Karpas-422 (cell line): Measurements from ENCODE around the gene DMRT2. TPM values are rescaled to one million over a fixed set of nuclear protein-coding genes. Genes with fewer than 3 reads are reported as not detected.

ENCODE experiments used
- DNase-seq: peaks from one replicate; pipeline ENCODE4 v3.0.0-alpha.2; 2015
- H2AFZ ChIP-seq: fragments of 200-600 bp; sonication (generic); 2 replicates; pipeline ENCODE4 v1.6.1; 2014; ENCODE audit warnings: antibody characterized with exemption, low read length, mixed read lengths
- H3K27ac ChIP-seq: fragments of 200-600 bp; sonication (generic); 2 replicates; pipeline ENCODE4 v1.5.1; 2014; ENCODE audit warnings: mild to moderate bottlenecking, low read length, moderate library complexity
- H3K27me3 ChIP-seq: fragments of 200-600 bp; sonication (generic); 2 replicates; pipeline ENCODE4 v1.6.1; 2014; ENCODE audit warnings: low read length, mixed read lengths
- H3K36me3 ChIP-seq: fragments of 200-600 bp; sonication (generic); 2 replicates; pipeline ENCODE4 v1.6.1; 2014; ENCODE audit warnings: low read length, mixed read lengths; ENCODE audit not compliant: insufficient read depth
- H3K4me1 ChIP-seq: fragments of 200-600 bp; sonication (generic); 2 replicates; pipeline ENCODE4 v1.6.1; 2014; ENCODE audit warnings: mild to moderate bottlenecking, low read length, mixed read lengths
- H3K4me2 ChIP-seq: fragments of 200-600 bp; sonication (generic); 2 replicates; pipeline ENCODE4 v1.6.1; 2014; ENCODE audit warnings: low read length, low read depth, mild to moderate bottlenecking; ENCODE audit not compliant: poor library complexity, severe bottlenecking
- H3K4me3 ChIP-seq: fragments of 200-600 bp; sonication (generic); 2 replicates; pipeline ENCODE4 v1.5.1; 2014; ENCODE audit warnings: mild to moderate bottlenecking, antibody characterized with exemption, low read length, mixed read lengths
- H3K79me2 ChIP-seq: fragments of 200-600 bp; sonication (generic); 2 replicates; pipeline ENCODE4 v1.6.1; 2014; ENCODE audit warnings: mild to moderate bottlenecking, low read length, mixed read lengths
- H3K9ac ChIP-seq: fragments of 200-600 bp; sonication (generic); 2 replicates; pipeline ENCODE4 v1.6.0; 2014; ENCODE audit warnings: low read length
- H3K9me2 ChIP-seq: fragments of 200-600 bp; sonication (generic), shearing (Covaris generic); replicated peaks from 2 replicates; pipeline ENCODE4 v1.6.0; 2014; ENCODE audit warnings: mild to moderate bottlenecking, low read length, moderate library complexity; ENCODE audit not compliant: insufficient read depth
- H3K9me3 ChIP-seq: fragments of 300-700, 200-600 bp; sonication (generic); 2 replicates; pipeline ENCODE4 v1.6.1; 2014; ENCODE audit warnings: low read length, mixed read lengths
- H4K20me1 ChIP-seq: fragments of 200-600 bp; sonication (generic); 2 replicates; pipeline ENCODE4 v1.6.1; 2014; ENCODE audit warnings: mild to moderate bottlenecking, antibody characterized with exemption, low read length, low read depth; ENCODE audit not compliant: insufficient read depth
- total RNA-seq: library from RNA; depleted of rRNA; stranded (reverse); fragments of >200 nt; shearing (Covaris generic); gene quantifications from 2 replicates; pipeline ENCODE4 v1.2.3, GENCODE V29; 2014; ENCODE audit warnings: low replicate concordance

DMRT2 gene
- total RNA-seq, 1 experiment from 2014 or later, result not detected

DNA sequence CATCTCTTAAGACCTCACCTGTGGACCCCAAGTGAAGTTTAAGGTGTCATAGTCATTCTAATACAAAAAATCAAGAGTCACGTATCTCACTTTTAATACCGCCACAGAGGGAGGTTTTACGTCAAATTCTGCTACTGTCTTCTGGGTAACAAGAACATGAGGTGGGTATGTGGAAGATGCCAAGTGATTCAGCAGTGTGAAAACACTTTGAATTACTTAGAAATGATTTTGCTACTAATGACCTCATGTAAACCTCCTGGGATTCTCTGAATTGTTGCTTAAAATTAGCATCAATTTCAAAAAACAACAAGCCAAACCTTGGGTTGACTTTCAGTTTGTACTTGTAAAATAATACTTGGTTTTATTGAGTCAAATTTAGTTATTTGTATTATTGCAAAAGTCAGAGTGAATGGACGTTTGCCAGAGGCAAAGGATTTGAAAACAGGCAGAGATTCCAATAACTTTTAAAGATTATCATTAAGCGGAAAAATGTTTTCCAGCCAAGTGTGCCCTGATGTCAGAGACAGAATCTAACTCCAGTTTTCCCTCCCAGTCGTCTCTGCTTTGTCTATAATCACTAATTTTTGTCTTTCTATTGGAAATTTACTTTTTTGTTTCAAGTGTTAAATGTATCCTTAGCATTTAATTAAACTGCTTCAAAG, 8.8 kb downstream of the DMRT2 start:
- Histone ChIP-seq H3K9me2 (no peaks in the 10 kb centered on the region), H2AFZ (no peak overlapping the region), H3K27ac (no peak overlapping the region), H3K4me1 (no peaks in the 10 kb centered on the region), H4K20me1 (no peaks in the 10 kb centered on the region), H3K4me3 (no peak overlapping the region), H3K9ac (no peak overlapping the region), H3K4me2 (no peak overlapping the region), H3K9me3 (no peaks in the 10 kb centered on the region), H3K36me3 (no peaks in the 10 kb centered on the region), H3K27me3 (no peaks in the 10 kb centered on the region), H3K79me2 (no peaks in the 10 kb centered on the region)
- DNase-seq, result no peak

DNA sequence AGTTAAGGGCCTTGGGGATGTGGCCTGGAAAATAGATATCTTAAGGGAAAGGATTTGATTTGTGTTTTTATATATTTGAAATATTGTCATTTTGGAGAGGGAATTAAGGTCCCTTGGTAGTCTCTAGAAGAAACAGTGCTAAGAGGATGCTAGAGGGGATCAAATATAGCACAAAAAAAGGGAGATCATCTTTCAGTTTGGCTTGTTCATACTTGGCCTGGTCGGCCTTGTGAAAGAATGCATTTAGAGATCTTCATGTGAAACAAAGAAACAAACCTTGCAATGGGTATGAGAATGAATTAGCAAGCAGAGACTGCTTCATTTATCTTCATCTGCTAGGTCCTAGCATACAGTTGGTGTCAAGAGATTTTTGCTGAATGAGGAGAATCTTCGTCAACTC, 15.0 kb downstream of the DMRT2 start:
- Histone ChIP-seq H3K4me3 (no peak overlapping the region), H3K27ac (no peak overlapping the region), H3K9me2 (no peaks in the 10 kb centered on the region), H4K20me1 (no peaks in the 10 kb centered on the region), H3K36me3 (no peaks in the 10 kb centered on the region), H3K4me1 (no peaks in the 10 kb centered on the region), H3K9ac (no peak overlapping the region), H3K79me2 (no peaks in the 10 kb centered on the region), H3K4me2 (no peak overlapping the region), H3K27me3 (no peaks in the 10 kb centered on the region), H3K9me3 (no peaks in the 10 kb centered on the region), H2AFZ (no peak overlapping the region)
- peak; percentile 37 for DNase-seq

DNA sequence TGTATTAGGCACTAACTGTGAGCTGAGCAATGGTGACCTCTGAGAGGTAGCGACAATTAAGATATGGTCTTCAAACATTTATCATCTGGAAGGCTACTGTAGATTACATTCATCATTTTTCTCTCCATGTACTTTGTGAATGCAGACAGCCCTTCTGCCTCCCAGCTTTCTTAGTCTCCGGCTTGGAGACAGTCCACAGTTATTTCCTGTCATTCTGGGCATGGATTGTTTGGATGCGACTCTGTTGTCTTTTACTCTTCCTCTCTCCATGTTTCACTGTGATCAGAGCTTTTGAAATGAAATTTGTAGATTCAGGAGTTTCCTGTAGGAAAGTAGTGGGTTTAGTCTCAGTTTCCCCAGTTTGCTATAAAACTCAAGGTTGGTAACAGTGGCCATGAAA, 20.5 kb downstream of the DMRT2 start:
- peaks cover 4% of the 10 kb centered on the region; the same call in 1 of the 2 replicates for H3K4me1 ChIP-seq
- H3K9me2 ChIP-seq, result no peaks in the 10 kb centered on the region
- H3K4me2 ChIP-seq, result no peak overlapping the region
- H3K27ac ChIP-seq, result no peak overlapping the region
- no peaks in the 10 kb centered on the region for H3K27me3 ChIP-seq
- no peak overlapping the region for H3K9ac ChIP-seq
- no peaks in the 10 kb centered on the region for H3K79me2 ChIP-seq
- no peaks in the 10 kb centered on the region for H3K9me3 ChIP-seq
- no peak overlapping the region for H3K4me3 ChIP-seq
- H2AFZ ChIP-seq, result no peak overlapping the region
- H4K20me1 ChIP-seq, result no peaks in the 10 kb centered on the region
- DNase-seq, result no peak
- H3K36me3 ChIP-seq, result no peaks in the 10 kb centered on the region

DNA sequence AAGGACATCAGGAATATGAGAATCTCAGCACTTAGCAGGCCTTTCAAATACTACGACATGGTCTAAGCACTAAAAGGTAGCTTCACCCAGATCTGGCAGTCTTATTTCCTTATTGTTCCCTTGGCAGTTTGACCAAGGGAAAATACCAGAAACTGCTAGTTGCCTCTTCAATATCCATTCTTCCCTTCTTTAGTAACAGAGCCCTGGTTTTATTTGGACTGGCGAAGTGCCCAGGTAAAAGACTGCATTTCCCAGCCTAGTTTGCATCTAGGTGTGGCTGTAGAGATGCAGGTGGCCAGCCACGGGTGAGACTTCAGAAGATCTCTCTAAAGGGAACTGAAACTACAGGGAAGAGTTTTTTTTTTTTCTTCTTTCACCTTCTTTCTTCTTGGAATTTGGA, 21.6 kb downstream of the DMRT2 start:
- Histone ChIP-seq H3K4me3 (no peak overlapping the region), H3K4me2 (no peak overlapping the region), H3K27ac (no peak overlapping the region), H3K9me2 (no peaks in the 10 kb centered on the region), H3K4me1 (peaks cover 4% of the 10 kb centered on the region; the same call in 1 of the 2 replicates), H3K9me3 (no peaks in the 10 kb centered on the region), H3K27me3 (no peaks in the 10 kb centered on the region), H2AFZ (no peak overlapping the region), H4K20me1 (no peaks in the 10 kb centered on the region), H3K79me2 (no peaks in the 10 kb centered on the region), H3K36me3 (no peaks in the 10 kb centered on the region), H3K9ac (no peak overlapping the region)
- no peak for DNase-seq

DNA sequence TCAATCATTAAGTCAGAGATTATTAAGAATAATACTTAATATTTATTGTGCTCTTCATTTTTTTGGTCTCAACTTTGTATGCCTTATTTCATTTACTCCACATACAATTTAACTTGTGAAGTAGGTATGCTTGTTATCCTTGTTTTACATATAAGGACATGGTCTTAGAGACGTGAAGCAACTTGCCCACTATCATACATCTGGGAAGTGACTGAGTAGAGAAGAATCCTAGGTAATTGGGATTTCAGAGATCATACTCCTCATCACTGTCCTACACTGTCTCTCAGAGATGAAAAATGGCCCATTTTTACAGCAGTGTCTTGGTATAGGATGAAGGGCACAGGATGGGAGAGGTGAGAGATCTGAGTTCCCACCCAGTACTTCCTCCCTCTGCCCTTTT, 23.3 kb downstream of the DMRT2 start:
- H3K4me2 ChIP-seq, result no peak overlapping the region
- H3K4me1 ChIP-seq, result peaks cover 4% of the 10 kb centered on the region; the same call in 1 of the 2 replicates
- no peak overlapping the region for H2AFZ ChIP-seq
- no peaks in the 10 kb centered on the region for H3K27me3 ChIP-seq
- H3K9ac ChIP-seq, result no peak overlapping the region
- H3K9me3 ChIP-seq, result no peaks in the 10 kb centered on the region
- H3K9me2 ChIP-seq, result no peaks in the 10 kb centered on the region
- no peak overlapping the region for H3K27ac ChIP-seq
- no peaks in the 10 kb centered on the region for H4K20me1 ChIP-seq
- no peak for DNase-seq
- H3K4me3 ChIP-seq, result no peak overlapping the region
- no peaks in the 10 kb centered on the region for H3K79me2 ChIP-seq
- H3K36me3 ChIP-seq, result no peaks in the 10 kb centered on the region

DNA sequence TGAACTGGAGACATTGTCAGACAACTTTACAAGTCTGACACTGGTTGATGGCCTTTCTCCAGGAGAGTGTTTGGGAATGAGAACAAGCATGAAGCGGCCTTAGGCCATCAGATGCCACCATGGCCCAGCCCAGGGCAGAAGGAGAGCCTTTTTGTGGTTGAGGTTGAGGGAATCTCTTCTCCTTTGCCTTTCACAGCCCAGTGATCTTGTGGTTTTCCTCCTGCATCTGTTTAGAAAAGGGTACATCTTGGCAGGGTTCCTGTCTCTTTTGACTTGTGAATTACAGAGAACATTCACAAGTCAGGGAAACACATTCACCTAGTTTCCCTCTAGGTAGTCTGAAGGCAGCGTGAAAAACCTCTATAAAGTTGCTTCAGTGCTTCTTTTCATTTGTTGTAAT, 27.5 kb downstream of the DMRT2 start:
- no peaks in the 10 kb centered on the region for H3K9me3 ChIP-seq
- no peaks in the 10 kb centered on the region for H3K79me2 ChIP-seq
- H3K9me2 ChIP-seq, result no peaks in the 10 kb centered on the region
- no peak overlapping the region for H3K4me3 ChIP-seq
- no peaks in the 10 kb centered on the region for H3K4me1 ChIP-seq
- no peak for DNase-seq
- H2AFZ ChIP-seq, result no peak overlapping the region
- no peaks in the 10 kb centered on the region for H3K27me3 ChIP-seq
- no peak overlapping the region for H3K4me2 ChIP-seq
- H3K27ac ChIP-seq, result no peak overlapping the region
- H3K9ac ChIP-seq, result no peak overlapping the region
- H3K36me3 ChIP-seq, result no peaks in the 10 kb centered on the region
- H4K20me1 ChIP-seq, result no peaks in the 10 kb centered on the region

DNA sequence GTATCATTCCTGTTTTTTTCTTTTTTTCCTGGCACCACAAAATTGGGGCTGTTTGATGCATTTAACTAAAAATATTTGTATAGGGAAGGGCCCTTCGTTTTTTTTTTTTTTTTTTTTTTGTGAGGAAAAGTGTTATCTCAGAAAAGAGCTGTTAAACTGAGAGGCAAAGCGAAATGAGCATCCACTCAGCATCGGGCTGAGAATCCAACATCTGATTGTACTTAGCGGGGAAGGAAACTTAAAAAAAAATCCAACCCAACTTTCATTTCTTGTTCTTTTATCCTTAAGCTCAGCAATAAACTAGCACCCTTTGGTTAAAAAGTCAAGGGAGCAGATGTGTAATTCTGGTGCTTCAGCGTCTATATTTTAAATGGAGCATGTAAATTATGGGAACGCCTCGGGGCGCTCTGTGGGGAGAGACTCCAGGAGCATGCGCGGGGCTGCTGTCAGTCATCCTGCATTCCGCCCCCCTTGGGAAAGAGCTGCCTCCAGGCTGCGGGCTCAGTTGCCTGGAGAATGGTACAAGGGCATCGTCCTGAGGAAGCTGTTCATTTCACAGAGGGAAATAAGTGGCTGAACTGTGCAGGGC, 33.3 kb downstream of the DMRT2 start:
- H3K4me3 ChIP-seq, result no peak overlapping the region
- no peaks in the 10 kb centered on the region for H3K9me3 ChIP-seq
- H3K36me3 ChIP-seq, result no peaks in the 10 kb centered on the region
- H3K27me3 ChIP-seq, result no peaks in the 10 kb centered on the region
- no peak overlapping the region for H3K27ac ChIP-seq
- no peaks in the 10 kb centered on the region for H3K79me2 ChIP-seq
- no peak overlapping the region for H3K4me2 ChIP-seq
- no peaks in the 10 kb centered on the region for H3K4me1 ChIP-seq
- no peak overlapping the region for H3K9ac ChIP-seq
- no peak for DNase-seq
- H3K9me2 ChIP-seq, result no peaks in the 10 kb centered on the region
- no peak overlapping the region for H2AFZ ChIP-seq
- H4K20me1 ChIP-seq, result no peaks in the 10 kb centered on the region

DNA sequence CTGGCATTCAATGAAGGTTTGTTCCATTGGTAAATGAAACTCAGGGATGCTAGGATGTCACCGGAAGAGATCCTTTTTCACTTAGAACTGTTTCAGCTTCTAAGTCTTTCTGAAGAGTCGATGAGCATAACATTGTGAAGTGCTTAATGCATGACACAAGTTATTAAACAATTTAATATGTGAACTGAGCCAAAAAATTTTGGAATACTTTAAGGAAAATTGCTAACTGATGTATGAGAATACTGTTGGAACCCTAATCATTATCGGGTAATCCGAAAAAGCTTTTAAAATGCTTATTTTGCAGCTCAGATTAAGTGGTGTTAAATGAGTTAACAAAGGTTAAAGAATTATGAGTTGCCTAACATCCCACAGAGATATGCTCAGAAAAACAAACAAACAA, 34.9 kb downstream of the DMRT2 start:
- no peaks in the 10 kb centered on the region for H4K20me1 ChIP-seq
- DNase-seq, result no peak
- H3K9ac ChIP-seq, result no peak overlapping the region
- no peaks in the 10 kb centered on the region for H3K9me3 ChIP-seq
- no peaks in the 10 kb centered on the region for H3K9me2 ChIP-seq
- no peak overlapping the region for H3K4me2 ChIP-seq
- H2AFZ ChIP-seq, result no peak overlapping the region
- H3K79me2 ChIP-seq, result no peaks in the 10 kb centered on the region
- H3K4me3 ChIP-seq, result no peak overlapping the region
- H3K4me1 ChIP-seq, result no peaks in the 10 kb centered on the region
- no peaks in the 10 kb centered on the region for H3K27me3 ChIP-seq
- no peaks in the 10 kb centered on the region for H3K36me3 ChIP-seq
- H3K27ac ChIP-seq, result no peak overlapping the region
